ENCODE measurements around the gene HS6ST3. TPM values are rescaled to one million over a fixed set of nuclear protein-coding genes. Genes with fewer than 3 reads are reported as not detected.

The HS6ST3 gene
- total RNA-seq, 1 donor from 2014 or later, result under 0.01 TPM

GRCh38 chr13:96836733-96837132, 746.8 kb downstream of the HS6ST3 start:
- Histone ChIP-seq H3K4me3 (ENCODE audit: low read depth, low read length) (no peak overlapping the region), H3K36me3 (ENCODE audit: control insufficient read depth, insufficient read depth, low read length) (no peaks in the 10 kb centered on the region), H3K27me3 (ENCODE audit: control insufficient read depth, insufficient read depth, low read length) (no peaks in the 10 kb centered on the region)
- FAIRE-seq (no peak), DNase-seq (ENCODE audit: low read depth) (no peak)
- TF ChIP-seq CTCF (IDR thresholded peaks at IDR 0.05; ENCODE audit: insufficient read depth, low read length, severe bottlenecking), result no peak

GRCh38 chr13:96837809-96838208, 747.9 kb downstream of the HS6ST3 start:
- TF ChIP-seq CTCF (IDR thresholded peaks at IDR 0.05; ENCODE audit: insufficient read depth, low read length, severe bottlenecking), result no peak
- Histone ChIP-seq H3K27me3 (ENCODE audit: control insufficient read depth, insufficient read depth, low read length) (no peaks in the 10 kb centered on the region), H3K36me3 (ENCODE audit: control insufficient read depth, insufficient read depth, low read length) (no peaks in the 10 kb centered on the region), H3K4me3 (ENCODE audit: low read depth, low read length) (no peak overlapping the region)
- DNase-seq (ENCODE audit: low read depth), result no peak
- no peak for FAIRE-seq

- FAIRE-seq (no peak), DNase-seq (ENCODE audit: low read depth) (no peak)
- Histone ChIP-seq H3K4me3 (ENCODE audit: low read depth, low read length) (no peak overlapping the region), H3K36me3 (ENCODE audit: control insufficient read depth, insufficient read depth, low read length) (no peaks in the 10 kb centered on the region), H3K27me3 (ENCODE audit: control insufficient read depth, insufficient read depth, low read length) (no peaks in the 10 kb centered on the region)
- TF ChIP-seq CTCF (IDR thresholded peaks at IDR 0.05; ENCODE audit: insufficient read depth, low read length, severe bottlenecking), result no peak
Observed at GRCh38 chr13:96844195-96844594, 754.3 kb downstream of the HS6ST3 start.

- FAIRE-seq (no peak), DNase-seq (ENCODE audit: low read depth) (peak; percentile 6)
- H3K36me3 ChIP-seq (ENCODE audit: control insufficient read depth, insufficient read depth, low read length), result no peaks in the 10 kb centered on the region
- H3K27me3 ChIP-seq (ENCODE audit: control insufficient read depth, insufficient read depth, low read length), result no peaks in the 10 kb centered on the region
- no peak overlapping the region for H3K4me3 ChIP-seq (ENCODE audit: low read depth, low read length)
- TF ChIP-seq CTCF (IDR thresholded peaks at IDR 0.05; ENCODE audit: insufficient read depth, low read length, severe bottlenecking), result no peak
Observed at GRCh38 chr13:96844616-96845015, 754.7 kb downstream of the HS6ST3 start.

GRCh38 chr13:96848286-96848685, 758.4 kb downstream of the HS6ST3 start:
- H3K36me3 ChIP-seq (ENCODE audit: control insufficient read depth, insufficient read depth, low read length), result no peaks in the 10 kb centered on the region
- TF ChIP-seq CTCF (IDR thresholded peaks at IDR 0.05; ENCODE audit: insufficient read depth, low read length, severe bottlenecking), result no peak
- H3K27me3 ChIP-seq (ENCODE audit: control insufficient read depth, insufficient read depth, low read length), result no peaks in the 10 kb centered on the region
- no peak overlapping the region for H3K4me3 ChIP-seq (ENCODE audit: low read depth, low read length)
- no peak for FAIRE-seq
- no peak for DNase-seq (ENCODE audit: low read depth)

- Histone ChIP-seq H3K36me3 (ENCODE audit: control insufficient read depth, insufficient read depth, low read length) (no peaks in the 10 kb centered on the region), H3K27me3 (ENCODE audit: control insufficient read depth, insufficient read depth, low read length) (no peaks in the 10 kb centered on the region), H3K4me3 (ENCODE audit: low read depth, low read length) (no peak overlapping the region)
- FAIRE-seq (no peak), DNase-seq (ENCODE audit: low read depth) (no peak)
- no peak for TF ChIP-seq CTCF (IDR thresholded peaks at IDR 0.05; ENCODE audit: insufficient read depth, low read length, severe bottlenecking)
Observed at GRCh38 chr13:96849091-96849490, 759.2 kb downstream of the HS6ST3 start.

Data from bronchial epithelial cell (primary cell).